Caco-2 (cell line): ENCODE results near the gene CA6. TPM values are rescaled to one million over a fixed set of nuclear protein-coding genes. Genes with fewer than 3 reads are reported as not detected.
"Not testable (repeated sequence)": the region's sequence is repeated elsewhere in the genome, so short reads cannot be mapped to it uniquely, and the experiment has no call there.

Source experiments
- BruUV-seq: library from RNA; stranded (reverse); fragments of 400-500 nt; replicated peaks from 2 replicates; lab custom pipeline; 2021; lab: Mats Ljungman, UMichigan
- CTCF ChIA-PET: fragments of 300-600 bp; sonication (Branson Sonifier 250); formaldehyde crosslinking; loops from one replicate; lab custom pipeline; 2022; ENCODE audit warnings: antibody characterized with exemption; lab: Charles Lee
- POLR2A ChIA-PET: fragments of 300-600 bp; sonication (Branson Sonifier 250); formaldehyde crosslinking; loops from one replicate; lab custom pipeline; 2022; ENCODE audit warnings: antibody characterized with exemption; lab: Charles Lee
- DNase-seq, 2 experiments: peaks; one replicate each; pipeline versions ENCODE4 v3.0.0 to v3.0.0-alpha.2; 2020 to 2022
- H3K27me3 ChIP-seq: replicated peaks from 2 replicates; pipeline ENCODE4 v1.6.0; 2011; ENCODE audit warnings: low read length; ENCODE audit not compliant: control insufficient read depth, insufficient read depth
- H3K36me3 ChIP-seq: 2 replicates; pipeline ENCODE4 v1.5.1; 2011; ENCODE audit warnings: low read length; ENCODE audit not compliant: control insufficient read depth, insufficient read depth
- H3K4me1 ChIP-seq: fragments of 250-450 bp; sonication (Bioruptor Pico); 2 replicates; pipeline ENCODE4 v1.5.1; 2020; ENCODE audit warnings: mild to moderate bottlenecking
- H3K4me3 ChIP-seq: 2 replicates; pipeline ENCODE4 v1.5.1; 2011; ENCODE audit warnings: low read depth, mild to moderate bottlenecking, control low read depth, low read length
- H3K9me3 ChIP-seq: fragments of 250-450 bp; sonication (Bioruptor Pico); 2 replicates; pipeline ENCODE4 v1.5.1; 2020; ENCODE audit warnings: mild to moderate bottlenecking, moderate library complexity
- H3K27ac Mint-ChIP-seq: one replicate; pipeline ENCODE4 v1.8.0; 2022; ENCODE audit warnings: mixed read lengths; ENCODE audit not compliant: unreplicated experiment
- H3K27me3 Mint-ChIP-seq: one replicate; pipeline ENCODE4 v1.8.0; 2022; ENCODE audit warnings: mixed read lengths; ENCODE audit not compliant: insufficient read depth, unreplicated experiment
- H3K36me3 Mint-ChIP-seq: one replicate; pipeline ENCODE4 v1.8.0; 2022; ENCODE audit warnings: mild to moderate bottlenecking, mixed read lengths; ENCODE audit not compliant: insufficient read depth, unreplicated experiment
- H3K4me1 Mint-ChIP-seq: one replicate; pipeline ENCODE4 v1.8.0; 2022; ENCODE audit warnings: low read depth, mixed read lengths; ENCODE audit not compliant: unreplicated experiment
- H3K4me3 Mint-ChIP-seq: one replicate; pipeline ENCODE4 v1.8.0; 2022; ENCODE audit warnings: mild to moderate bottlenecking, moderate library complexity, mixed read lengths; ENCODE audit not compliant: unreplicated experiment
- H3K9me3 Mint-ChIP-seq: one replicate; pipeline ENCODE4 v1.8.0; 2022; ENCODE audit warnings: mixed read lengths; ENCODE audit not compliant: unreplicated experiment
- CTCF ChIP-seq, 2 experiments: fragments of 200-600 bp in 1 of 2; IDR thresholded peaks; 1 replicate in 1 of 2; 2 replicates in 1 of 2; pipeline versions ENCODE4 v1.5.1 to v1.8.0; 2011 to 2022; ENCODE audit warnings: antibody characterized with exemption in 1 of 2, control low read depth in 1 of 2, inconsistent platforms in 1 of 2, low read depth in 1 of 2, low read length in 1 of 2, mild to moderate bottlenecking in 1 of 2, moderate library complexity in 1 of 2; ENCODE audit not compliant: insufficient read depth in 1 of 2, severe bottlenecking in 1 of 2, unreplicated experiment in 1 of 2
- intact Hi-C: fragments of 100-400 bp; cut with micrococcal nuclease; formaldehyde crosslinking; loops from one replicate; pipeline ENCODE4 v1.10.0; 2022; ENCODE audit not compliant: unreplicated experiment
- total RNA-seq: library from RNA; stranded (reverse); gene quantifications from 2 replicates; pipeline ENCODE4 v1.2.3, GENCODE V29; 2022

CA6 gene
- total RNA-seq, 1 experiment from 2014 or later = not detected

DNA sequence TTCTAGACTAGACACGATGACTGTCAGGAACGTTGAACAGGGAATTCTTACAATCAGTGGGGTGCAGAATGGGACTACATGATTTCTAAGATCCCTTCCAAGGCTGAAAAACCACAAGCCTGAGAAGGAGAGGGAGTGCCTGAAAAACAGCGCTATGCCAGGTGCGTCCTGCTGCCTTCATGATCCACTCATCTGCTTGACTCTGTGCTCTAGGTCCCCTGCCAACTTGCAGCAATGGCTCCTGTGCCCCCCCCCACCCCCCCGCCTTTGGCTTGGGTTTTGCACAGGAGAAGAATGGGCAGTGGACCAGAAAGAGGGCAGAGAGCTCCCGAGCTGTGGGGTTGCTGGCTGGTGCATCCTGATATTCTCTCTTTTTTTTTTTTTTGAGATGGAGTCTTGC, 74.6 kb downstream of the CA6 start:
- Histone ChIP-seq H3K4me1 (peaks cover 29% of the 10 kb centered on the region), H3K36me3 (no peaks in the 10 kb centered on the region), H3K27me3 (no peaks in the 10 kb centered on the region), H3K9me3 (no peaks in the 10 kb centered on the region), H3K4me3 (no peak overlapping the region)
- BruUV-seq = no TSS peak
- H3K36me3 Mint-ChIP-seq = no peaks in the 10 kb centered on the region
- no peak for DNase-seq
- no peak overlapping the region for H3K27ac Mint-ChIP-seq
- TF ChIP-seq CTCF (IDR thresholded peaks at IDR 0.05; ENCODE audit: insufficient read depth in 1 of 2, low read depth in 1 of 2, low read length in 1 of 2, severe bottlenecking in 1 of 2, unreplicated experiment in 1 of 2) = no peak
- H3K9me3 Mint-ChIP-seq = no peaks in the 10 kb centered on the region
- no peaks in the 10 kb centered on the region for H3K27me3 Mint-ChIP-seq
- CTCF ChIA-PET = interaction anchor here (0.6 kb wide), 1 partner anchor 15 kb away, joined by 3 read pairs; no protein-coding TSS in a partner anchor
- no peak overlapping the region for H3K4me3 Mint-ChIP-seq
- no peaks in the 10 kb centered on the region for H3K4me1 Mint-ChIP-seq
- intact Hi-C loops = no loop called here
- POLR2A ChIA-PET = no interaction called here

DNA sequence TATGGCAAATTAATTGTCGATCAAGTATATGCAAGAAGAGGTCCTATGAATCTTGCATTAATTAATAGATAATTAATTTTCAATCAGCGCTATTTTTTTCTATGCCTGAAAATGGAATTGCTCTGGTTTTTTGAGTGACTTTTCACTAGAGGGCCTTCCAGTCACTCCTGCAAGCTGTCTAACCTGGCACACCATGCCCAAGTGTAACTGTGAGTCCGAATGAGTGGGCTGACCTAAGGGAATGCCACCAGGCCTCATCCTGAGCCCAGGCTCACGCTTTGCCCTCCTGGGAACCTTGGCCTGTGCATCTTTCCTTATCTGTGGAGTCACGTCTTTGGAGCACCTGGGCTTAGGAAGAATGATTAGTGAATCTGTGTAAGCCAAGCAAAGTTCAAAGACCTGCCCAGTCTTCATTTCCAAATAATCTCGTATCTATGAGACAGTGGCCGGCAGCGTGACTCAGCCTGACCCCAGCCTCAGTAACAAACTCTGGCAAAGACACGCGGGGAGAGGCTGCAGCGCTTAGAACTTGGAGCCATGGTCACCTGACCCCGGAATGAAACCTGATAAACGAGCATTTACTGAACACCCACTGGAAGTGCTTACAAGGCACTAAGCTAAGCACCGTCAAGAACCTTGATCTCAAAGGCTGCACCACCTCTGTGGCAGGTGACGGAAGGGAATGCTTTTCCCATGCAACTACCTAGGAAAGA, 76.5 kb downstream of the CA6 start:
- H3K9me3 Mint-ChIP-seq, H3K4me3 Mint-ChIP-seq, H3K27me3 ChIP-seq, BruUV-seq, intact Hi-C loops, H3K36me3 Mint-ChIP-seq, H3K27me3 Mint-ChIP-seq, H3K4me3 ChIP-seq, POLR2A ChIA-PET, H3K4me1 Mint-ChIP-seq, H3K36me3 ChIP-seq, H3K9me3 ChIP-seq: not testable (repeated sequence)
- peaks cover 32% of the 10 kb centered on the region for H3K4me1 ChIP-seq
- peak; percentile 35 to 72 for DNase-seq
- CTCF ChIA-PET = interaction anchor here (0.8 to 1.2 kb wide), 3 partner anchors 17 to 80 kb away, joined by 3 to 4 read pairs (median 4); no protein-coding TSS in a partner anchor
- H3K27ac Mint-ChIP-seq = peak overlapping the region; percentile 32

GRCh38 chr1:9022773-9023172, 77.1 kb downstream of the CA6 start:
- POLR2A ChIA-PET = no interaction called here
- no peaks in the 10 kb centered on the region for H3K27me3 Mint-ChIP-seq
- peak overlapping the region; percentile 32 for H3K27ac Mint-ChIP-seq
- H3K4me3 Mint-ChIP-seq = no peak overlapping the region
- CTCF ChIA-PET = interaction anchor here (0.6 to 1.2 kb wide), 4 partner anchors 16 to 79 kb away, joined by 3 to 4 read pairs (median 4); no protein-coding TSS in a partner anchor
- H3K9me3 ChIP-seq = no peaks in the 10 kb centered on the region
- peaks cover 6% of the 10 kb centered on the region for H3K4me1 Mint-ChIP-seq
- no peak for TF ChIP-seq CTCF (IDR thresholded peaks at IDR 0.05; ENCODE audit: insufficient read depth in 1 of 2, low read depth in 1 of 2, low read length in 1 of 2, severe bottlenecking in 1 of 2, unreplicated experiment in 1 of 2)
- no peaks in the 10 kb centered on the region for H3K36me3 ChIP-seq
- no peaks in the 10 kb centered on the region for H3K36me3 Mint-ChIP-seq
- no peak overlapping the region for H3K4me3 ChIP-seq
- H3K9me3 Mint-ChIP-seq = no peaks in the 10 kb centered on the region
- DNase-seq = no peak
- intact Hi-C loops = no loop called here
- no peaks in the 10 kb centered on the region for H3K27me3 ChIP-seq
- peaks cover 32% of the 10 kb centered on the region for H3K4me1 ChIP-seq
- BruUV-seq = no TSS peak

Other genes with a start within 250 kb of the CA6 start
- gene RERE, start 128.2 kb upstream of the CA6 start, total RNA-seq = 85.2 and 91.1 TPM in 2 replicates
- 934 and 1,037 TPM in 2 replicates for gene ENO1, start 67.2 kb upstream of the CA6 start, total RNA-seq
- gene SLC2A7, start 80.6 kb downstream of the CA6 start, total RNA-seq = not detected in 2 replicates
- 0.70 and 1.1 TPM in 2 replicates for gene SLC2A5, start 123.8 kb downstream of the CA6 start, total RNA-seq
- gene GPR157, start 183.2 kb downstream of the CA6 start, total RNA-seq = 14.0 and 17.2 TPM in 2 replicates